HG03025 (cell line): ENCODE measurements around the gene GNA14.
"Not testable (repeated sequence)": the region's sequence is repeated elsewhere in the genome, so short reads cannot be mapped to it uniquely, and the experiment has no call there.

Source experiments
- ATAC-seq: cut with Tn5 transposase; IDR thresholded peaks from one replicate; pipeline ENCODE4 v1.9.1; 2021; ENCODE audit warnings: mild to moderate bottlenecking, moderate library complexity; ENCODE audit not compliant: unreplicated experiment, low FRiP score

Gene GNA14

DNA sequence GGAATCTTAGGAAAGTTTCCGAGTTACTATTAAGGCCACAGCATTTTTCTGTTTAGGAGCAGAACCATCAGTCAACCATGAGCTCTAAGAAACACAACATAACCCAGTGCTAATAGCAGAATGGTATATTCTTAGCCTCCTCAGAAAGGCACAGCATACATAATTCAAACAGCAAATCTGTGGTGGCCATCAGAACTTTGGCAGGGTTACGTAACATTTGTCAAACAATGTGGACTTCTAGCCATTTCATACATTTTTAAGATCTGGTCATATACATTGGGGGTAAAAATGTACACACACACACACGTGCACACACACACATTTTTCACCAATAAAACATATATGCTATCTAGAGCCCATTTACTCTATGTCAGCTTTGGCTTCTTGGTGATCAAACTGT is 225.2 kb downstream of the GNA14 start:
- no peak for ATAC-seq

GRCh38 chr9:77421506-77422265 is 226.4 kb downstream of the GNA14 start:
- no peak for ATAC-seq

GRCh38 chr9:77420641-77421040 is 227.5 kb downstream of the GNA14 start:
- ATAC-seq = no peak

GRCh38 chr9:77418226-77418625 is 229.9 kb downstream of the GNA14 start:
- no peak for ATAC-seq

DNA sequence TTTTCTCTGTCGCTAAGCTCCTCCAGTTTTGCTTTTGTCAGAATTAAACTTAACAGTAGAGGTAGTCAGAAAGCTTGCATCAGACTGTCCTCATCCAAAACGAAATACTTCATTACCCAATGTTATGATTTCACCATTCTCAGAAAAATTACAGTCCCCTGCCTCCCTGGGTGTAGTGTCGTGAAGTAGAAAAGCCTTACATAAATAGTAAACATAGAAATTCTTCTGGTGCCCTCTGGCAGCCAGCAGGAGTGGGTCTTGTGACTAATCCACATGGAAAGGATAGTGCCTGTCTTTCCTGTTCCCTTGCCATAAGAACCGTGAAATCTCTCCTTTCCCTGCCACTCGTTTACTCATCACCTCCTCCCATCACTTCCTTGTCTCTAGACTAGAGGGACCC is 230.6 kb downstream of the GNA14 start:
- ATAC-seq = no peak

DNA sequence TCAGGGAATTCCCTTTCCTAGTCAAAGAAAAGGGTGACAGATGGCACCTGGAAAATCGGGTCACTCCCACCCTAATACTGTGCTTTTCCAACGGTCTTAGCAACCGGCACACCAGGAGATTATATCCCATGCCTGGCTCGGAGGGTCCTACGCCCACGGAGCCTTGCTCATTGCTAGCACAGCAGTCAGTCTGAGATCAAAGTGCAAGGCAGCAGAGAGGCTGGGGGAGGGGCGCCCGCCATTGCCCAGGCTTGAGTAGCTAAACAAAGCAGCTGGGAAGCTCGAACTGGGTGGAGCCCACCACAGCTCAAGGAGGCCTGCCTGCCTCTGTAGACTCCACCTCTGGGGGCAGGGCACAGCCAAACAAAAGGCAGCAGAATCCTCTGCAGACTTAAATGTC is 239.6 kb downstream of the GNA14 start:
- ATAC-seq = not testable (repeated sequence)

GRCh38 chr9:77403239-77403638 is 244.9 kb downstream of the GNA14 start:
- ATAC-seq = no peak

- no peak for ATAC-seq
Measured at GRCh38 chr9:77402286-77402685, 245.8 kb downstream of the GNA14 start.

- ATAC-seq = no peak
Measured at GRCh38 chr9:77399964-77400363, 248.2 kb downstream of the GNA14 start.

DNA sequence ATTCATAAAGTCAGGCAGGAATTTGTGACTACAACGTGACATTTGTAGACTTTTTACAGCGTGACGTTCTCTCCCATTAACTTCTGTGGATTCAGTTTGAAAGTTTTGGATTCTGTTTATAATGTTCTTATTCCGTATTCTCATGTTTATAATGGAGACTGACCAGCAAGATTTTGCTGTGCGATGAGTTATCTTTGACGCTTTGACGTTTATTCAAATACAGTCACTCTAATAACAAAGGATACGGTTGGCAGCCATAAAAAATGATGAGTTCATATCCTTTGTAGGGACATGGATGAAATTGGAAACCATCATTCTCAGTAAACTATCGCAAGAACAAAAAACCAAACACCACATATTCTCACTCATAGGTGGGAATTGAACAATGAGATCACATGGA is 249.5 kb downstream of the GNA14 start:
- ATAC-seq = not testable (repeated sequence)

- no peak for ATAC-seq
Measured at GRCh38 chr9:77392328-77392727, 255.8 kb downstream of the GNA14 start.

GRCh38 chr9:77391834-77392233 is 256.3 kb downstream of the GNA14 start:
- ATAC-seq = no peak

GRCh38 chr9:77386187-77386586 is 261.9 kb downstream of the GNA14 start:
- ATAC-seq = no peak

DNA sequence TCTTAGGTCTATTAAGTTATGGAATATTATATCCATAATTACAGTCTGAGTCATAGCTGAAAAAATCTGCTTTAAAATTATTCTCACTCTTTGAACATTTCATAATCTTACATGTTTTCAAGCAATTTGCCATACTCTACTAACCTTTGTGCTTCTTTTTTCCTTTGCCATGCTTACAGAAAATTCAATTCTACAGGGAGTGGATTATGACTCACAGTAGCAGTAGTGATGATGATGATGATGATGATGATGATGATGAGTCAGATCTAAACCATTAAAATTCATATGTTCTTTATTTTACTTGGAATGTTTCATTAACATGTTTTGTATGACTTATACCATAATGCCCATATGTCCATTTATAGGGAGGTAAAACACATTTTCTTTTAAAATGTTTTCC is 263.7 kb downstream of the GNA14 start:
- no peak for ATAC-seq

GRCh38 chr9:77375956-77376532 is 272.1 kb downstream of the GNA14 start:
- no peak for ATAC-seq

- ATAC-seq = no peak
Measured at GRCh38 chr9:77374266-77374665, 273.9 kb downstream of the GNA14 start.
